GM19351 (cell line): ENCODE results near the gene TOB2.
"Not testable (repeated sequence)": the region's sequence is repeated elsewhere in the genome, so short reads cannot be mapped to it uniquely, and the experiment has no call there.

Experiments
- ATAC-seq: cut with Tn5 transposase; IDR thresholded peaks from one replicate; pipeline ENCODE4 v1.9.1; 2021; ENCODE audit warnings: mild to moderate bottlenecking, moderate library complexity; ENCODE audit not compliant: unreplicated experiment

TOB2 gene

DNA sequence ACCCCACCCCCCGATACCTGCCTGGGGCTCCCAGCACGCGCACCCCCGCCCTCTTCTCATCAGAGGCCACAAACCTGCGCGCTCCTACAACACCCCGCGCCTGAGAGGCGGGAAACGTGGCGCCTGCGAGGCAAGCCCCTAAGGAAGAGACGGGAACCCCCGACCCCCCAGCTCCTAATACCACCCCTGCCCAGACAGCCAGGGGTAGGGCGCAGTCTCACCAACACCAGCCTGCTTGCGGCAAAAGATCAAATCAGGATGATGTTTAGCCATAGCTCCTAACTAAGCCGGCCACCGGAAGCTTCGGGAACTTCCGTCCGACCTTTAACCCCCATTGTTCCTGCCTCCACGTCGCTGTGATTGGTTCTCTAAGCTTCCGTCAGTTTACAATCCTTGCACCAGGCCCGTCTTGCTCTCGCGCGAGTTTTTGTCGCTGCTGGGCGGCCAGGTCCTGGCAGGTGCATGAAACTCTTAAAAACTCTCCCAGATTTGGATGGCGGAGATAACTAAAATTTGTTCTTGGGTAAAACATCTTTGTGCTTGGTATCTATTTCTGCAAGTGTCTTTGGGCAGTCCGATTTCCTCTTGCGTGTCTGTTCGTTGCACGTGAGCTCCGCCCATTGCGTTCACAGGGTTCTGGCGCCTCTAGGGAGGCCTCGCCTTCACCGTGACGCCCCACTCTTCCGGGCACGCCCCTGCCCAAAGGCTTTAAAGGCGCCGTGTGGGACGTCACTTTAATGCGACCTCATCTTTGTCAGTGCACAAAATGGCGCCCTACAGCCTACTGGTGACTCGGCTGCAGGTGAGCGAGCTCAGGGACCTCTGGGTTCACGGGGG, 22.0 kb upstream of the TOB2 start, which contains the start of the genes ACO2 and PHF5A:
Gene ACO2, plus strand, starts transcription at position 737 of the 837 bp plus-strand sequence. Its CDS starts 30 bp downstream, at position 767.
Gene PHF5A, minus strand, starts transcription at position 312 of the 837 bp plus-strand sequence. Its CDS starts 39 bp downstream, at position 273.
- peak; percentile 90 for ATAC-seq

DNA sequence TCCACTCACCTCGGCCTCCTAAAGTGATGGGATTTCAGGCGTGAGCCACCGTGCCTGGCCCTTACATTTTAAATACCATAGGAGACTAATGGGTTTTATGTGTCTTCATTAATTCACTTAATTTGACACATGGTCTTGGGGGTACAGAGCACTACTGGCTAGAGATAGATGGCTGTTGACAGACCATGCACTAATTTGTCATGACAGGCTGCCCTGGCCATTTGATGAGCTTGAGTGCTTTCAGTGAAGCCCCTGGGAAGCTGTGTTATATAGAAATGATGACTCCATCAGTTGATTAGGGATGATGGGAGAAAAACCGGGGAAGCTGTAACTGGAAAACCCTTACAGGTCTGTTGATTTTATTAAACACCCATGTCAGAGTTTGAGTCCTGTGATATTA, 15.3 kb upstream of the TOB2 start:
- ATAC-seq = no peak

DNA sequence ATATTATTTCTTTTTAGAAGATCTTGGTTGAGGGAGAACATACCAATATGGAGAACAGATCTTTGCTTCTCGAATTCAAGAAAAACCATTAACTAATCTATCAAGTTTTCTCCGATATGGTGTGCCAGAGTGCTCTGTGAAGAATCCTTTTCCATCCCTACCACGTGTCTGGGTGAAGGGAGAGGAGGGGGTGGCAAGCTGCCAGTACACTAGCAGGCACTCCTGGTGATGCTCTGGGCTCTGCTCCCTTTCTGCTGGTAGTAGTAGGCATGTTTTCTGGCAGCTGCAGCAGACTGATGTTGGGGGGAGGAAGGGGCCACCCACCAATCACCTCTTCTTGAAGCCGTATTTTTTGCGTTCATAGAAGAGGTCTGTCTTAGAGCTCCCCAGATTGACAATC, 13.5 kb upstream of the TOB2 start:
- ATAC-seq = not testable (repeated sequence)

DNA sequence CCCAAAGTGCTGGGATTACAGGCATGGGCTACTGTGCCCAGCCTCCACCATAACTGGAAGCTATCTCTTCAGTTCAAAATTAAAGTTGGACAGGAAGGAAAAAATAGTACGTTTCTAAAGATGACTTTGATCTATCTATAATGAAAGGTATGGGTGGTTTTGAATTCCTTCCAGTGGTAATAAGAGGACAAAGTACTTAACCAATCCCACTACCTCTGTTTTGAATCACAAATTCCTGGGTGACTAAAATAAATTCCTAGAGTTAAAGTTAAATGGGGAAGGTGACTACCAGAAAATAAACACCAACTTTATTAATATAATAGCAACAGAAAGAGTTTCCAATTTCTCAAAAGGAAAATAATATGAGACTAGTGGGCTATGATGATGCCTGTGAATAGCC, 12.8 kb upstream of the TOB2 start:
- no peak for ATAC-seq

DNA sequence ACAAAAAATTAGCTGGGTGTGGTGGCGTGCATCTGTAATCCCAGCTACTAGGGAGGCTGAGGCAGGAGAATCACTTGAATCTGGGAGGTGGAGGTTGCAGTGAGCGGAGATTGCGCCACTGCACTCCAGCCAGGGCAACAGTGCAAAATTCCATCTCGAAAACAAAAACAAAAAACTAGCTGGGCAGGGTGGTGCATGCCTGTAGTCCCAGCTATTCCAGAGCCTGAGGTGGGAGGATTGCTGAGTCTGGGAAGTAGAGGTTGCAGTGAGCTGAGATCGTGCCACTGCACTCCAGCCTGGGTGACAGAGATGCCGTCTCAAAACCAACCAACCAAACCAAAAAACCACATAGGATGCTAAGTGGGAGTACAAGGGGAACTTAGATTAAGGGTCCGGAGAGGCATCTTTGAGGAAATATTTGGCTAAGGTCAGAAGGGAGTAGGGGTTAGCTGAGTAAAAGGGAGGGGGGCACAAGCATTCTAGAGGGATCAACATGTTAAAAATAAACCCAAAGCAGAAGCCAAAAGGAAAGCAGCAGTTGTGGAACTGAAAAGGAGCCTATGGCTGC, 11.6 kb upstream of the TOB2 start:
- ATAC-seq = no peak

DNA sequence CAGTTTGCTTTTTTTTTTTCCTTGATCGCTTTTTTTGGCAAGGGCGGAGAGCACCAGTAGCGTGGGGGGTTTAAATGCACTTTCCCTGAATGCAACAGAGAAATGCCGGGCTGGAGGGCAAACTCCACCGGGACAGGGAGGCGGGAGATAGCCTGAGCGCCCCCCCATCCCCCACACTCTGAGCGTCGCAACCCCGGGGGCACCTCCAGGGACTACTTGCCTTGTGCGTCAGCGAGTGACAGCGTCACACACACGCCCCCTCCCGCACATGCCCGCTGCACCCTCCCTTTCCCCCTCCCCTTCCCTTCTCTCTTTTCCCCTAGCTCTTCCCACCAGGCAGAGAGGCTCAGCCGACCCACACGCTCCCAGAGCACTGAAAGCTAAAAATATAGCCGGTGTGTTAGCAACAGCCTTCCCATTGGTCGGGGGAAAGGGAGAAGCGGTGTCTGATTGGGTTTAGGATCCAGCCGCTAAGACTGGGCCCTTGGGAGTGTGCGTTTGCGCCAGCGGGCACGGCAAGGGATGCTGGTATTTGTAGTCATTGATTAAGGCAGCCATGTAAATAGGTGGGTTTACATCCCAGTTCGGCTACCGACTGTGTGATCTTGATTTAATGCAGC, 1.7 kb upstream of the TOB2 start:
- ATAC-seq = peak; percentile 49

DNA sequence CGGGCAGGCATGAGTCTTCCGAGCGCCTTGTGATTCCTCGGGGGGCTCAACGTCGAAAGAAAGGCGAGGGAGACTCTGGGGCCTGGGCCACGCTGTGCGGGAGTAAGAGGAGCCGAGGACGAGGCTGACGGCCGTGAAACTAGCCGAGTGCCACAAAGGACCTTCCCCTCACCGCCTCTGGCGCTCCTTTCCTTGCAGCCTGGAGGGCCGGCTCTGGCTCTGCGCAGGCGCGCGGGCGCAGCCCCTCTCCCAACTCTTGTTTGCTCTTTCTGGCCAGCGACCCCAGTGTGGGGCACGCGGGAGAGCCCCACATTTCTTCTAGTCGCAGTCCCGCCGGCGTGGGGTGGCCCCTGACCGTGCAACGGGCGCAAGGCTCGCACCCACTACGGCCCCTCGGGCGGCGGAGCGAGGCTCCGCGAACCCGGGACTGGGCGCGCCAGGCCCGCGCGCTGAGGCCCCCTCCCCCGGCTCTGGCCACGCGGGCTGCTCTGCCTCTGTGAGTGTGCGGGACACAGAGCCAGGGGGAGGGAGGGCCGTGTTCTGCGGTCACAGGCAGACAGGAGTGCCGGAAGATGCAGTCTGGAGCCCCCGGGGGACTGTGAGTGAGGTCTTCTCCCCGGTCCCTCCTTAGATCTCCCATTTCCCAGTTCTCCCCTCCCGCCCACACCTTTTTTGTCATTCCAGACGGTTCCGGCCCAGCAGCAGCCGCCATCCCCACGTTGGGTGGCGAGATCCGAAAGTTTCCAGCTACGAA, 1.0 kb upstream of the TOB2 start:
- ATAC-seq = no peak

DNA sequence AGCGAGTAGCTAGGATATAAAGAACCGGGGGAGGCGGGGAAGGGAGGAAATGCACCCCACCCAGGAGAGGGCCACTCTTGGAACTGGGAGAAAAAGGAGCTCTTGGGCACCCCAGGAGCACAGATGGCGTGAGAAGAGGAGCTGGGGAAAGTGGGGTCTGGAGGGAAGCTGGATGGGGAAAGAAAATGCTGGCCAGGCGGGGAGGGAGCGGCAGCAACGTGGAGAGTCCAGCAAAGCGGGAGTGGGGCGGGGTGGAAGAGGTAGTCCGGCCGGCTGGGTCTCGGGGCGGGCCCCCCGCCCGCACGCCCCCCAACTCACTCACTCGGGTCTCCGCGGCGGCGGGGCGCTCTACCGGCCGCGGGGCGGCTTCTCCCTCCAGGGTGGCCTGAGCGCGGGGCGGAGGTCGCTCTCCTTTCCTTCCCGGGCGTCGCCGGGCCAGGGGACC, 522 bp downstream of the TOB2 start:
- ATAC-seq = no peak

DNA sequence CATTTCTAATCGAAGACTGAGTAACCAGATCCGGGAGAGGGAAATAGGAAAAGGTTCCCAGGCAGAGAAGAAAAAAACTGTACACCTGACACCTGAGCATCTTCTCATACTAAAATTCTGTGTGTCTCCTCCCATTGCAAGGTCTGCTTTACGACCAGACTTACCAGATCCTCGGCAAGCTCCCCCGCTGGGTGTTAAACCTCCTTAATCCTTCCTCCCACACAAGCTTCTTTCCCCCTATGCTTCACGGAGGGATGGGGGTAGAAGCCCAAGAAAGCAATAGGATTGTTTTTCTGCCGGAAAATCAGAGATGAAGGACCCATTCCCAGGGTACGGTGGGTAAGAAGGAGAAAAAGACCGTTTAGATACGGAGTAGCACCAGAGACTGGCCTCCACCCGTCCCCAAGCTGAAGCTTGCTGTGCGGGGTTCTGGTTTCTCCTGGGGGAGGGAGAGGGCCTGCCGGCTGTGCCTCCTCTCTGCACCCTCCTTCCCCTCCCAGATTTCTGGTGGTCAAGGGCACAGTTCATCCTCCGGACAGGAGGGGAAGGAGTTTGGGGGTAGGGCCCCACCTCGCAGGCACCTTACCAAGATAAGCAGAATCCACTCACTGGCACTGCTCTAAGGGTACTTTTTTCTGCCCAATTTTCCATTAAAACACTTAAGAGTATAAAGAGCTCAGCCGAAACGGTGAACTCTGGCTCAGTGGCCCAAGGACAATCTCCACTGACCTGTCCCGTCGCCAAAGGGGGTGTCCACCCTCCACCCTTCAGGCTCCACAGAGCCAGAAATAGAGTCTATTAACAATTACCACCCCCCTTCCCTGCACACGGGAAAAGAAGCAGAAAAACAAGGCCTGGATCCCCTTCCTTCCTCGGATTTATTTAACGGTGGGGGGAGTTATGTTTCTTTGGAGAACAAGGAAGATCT, 1.2 kb downstream of the TOB2 start:
- ATAC-seq = no peak

DNA sequence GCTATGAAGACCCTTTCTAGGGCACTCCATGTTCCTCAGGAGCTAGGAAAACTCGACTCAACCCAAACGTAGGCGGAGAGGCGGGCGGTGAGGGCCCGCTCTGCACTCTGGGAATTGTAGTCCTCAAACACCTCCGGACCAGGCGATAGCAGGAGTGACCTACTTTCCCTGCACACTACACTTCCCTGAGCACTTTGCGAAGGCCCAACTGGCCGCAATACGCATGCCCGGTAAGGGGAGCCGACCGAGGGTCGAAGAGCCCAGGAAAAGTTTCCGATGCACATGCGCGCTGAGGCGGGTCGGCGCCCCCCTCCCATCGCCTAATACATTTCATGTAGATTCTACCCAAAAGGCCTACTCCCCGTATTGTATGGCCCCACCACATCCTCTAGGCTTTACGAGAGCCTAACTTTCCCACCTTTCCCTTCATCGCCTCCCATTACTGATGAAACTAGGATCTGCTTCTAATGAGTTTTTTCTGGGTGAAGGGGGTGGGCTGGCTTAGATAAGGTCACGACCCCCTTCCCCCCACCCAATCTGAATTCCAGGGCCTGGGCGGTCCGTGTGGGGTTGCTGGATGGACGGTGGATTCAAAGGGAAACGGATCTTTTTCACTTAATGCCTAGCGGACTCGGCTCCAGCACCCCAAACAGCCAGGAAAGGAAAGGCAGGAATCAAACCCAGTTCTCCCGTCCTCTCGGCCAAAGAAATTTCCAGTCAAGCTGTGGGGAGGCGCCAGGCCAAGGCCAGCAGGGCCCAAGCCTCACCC, 2.1 kb downstream of the TOB2 start:
- peak; percentile 56 for ATAC-seq

DNA sequence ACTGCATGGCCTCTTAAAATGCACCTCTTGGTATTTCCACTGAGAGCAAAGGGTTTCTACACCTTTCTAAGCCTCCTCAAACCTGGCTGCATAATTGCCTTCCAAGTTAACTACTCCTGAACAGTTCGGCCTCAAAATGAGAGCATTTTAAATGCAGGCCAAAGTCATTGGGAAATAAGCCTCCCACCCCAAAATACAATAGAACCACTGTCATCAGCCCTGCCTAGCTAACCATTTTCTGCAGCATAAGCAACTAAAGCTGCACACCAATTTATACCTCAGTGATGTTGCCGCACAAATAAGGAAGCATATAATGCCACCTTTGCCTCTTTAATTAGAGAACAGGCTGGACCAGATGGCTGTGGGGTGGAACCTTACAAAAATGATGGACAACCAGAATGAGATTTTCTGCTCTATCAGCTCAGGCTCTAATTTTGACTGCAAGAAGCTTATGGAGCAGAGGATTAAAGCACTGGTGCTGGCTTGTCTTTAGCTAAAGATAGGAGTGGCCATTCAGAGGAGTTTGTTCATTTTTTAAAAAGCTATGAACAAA, 4.3 kb downstream of the TOB2 start:
- ATAC-seq = no peak

DNA sequence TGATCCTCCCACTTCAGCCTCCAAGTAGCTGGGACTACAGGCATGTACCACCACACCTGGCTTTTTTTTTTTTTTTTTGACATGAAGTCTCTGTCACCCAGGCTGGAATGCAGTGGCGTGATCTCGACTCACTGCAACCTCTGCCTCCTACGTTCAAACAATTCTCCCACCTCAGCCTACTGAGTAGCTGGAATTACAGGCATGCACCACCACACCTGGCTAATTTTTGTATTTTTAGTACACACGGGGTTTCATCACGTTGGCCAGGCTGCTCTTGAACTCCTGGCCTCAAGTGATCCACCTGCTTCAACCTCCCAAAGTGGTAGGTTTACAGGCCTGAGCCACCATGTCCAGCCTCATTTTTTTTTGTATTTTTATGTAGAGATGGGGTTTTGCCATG, 6.1 kb downstream of the TOB2 start:
- not testable (repeated sequence) for ATAC-seq

DNA sequence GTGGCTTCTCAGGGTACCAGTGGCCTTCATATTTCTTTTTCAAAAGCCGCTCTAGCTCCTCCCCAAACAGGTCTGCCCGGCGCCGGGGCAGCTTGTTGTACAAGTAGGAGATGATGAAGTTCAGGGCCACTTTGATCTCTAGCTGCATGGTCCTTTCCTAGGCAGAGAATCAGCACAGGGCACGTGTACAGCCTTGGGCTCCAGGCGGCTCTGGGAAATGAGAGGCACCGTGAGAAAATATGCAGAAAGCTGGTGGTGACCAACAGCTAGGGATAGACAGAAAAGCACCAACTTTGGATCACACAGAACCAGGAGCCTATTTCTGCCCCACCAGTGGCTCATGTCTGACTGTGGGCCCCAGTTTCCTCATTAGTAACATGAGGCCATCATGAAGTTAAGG, 9.4 kb downstream of the TOB2 start:
- no peak for ATAC-seq

DNA sequence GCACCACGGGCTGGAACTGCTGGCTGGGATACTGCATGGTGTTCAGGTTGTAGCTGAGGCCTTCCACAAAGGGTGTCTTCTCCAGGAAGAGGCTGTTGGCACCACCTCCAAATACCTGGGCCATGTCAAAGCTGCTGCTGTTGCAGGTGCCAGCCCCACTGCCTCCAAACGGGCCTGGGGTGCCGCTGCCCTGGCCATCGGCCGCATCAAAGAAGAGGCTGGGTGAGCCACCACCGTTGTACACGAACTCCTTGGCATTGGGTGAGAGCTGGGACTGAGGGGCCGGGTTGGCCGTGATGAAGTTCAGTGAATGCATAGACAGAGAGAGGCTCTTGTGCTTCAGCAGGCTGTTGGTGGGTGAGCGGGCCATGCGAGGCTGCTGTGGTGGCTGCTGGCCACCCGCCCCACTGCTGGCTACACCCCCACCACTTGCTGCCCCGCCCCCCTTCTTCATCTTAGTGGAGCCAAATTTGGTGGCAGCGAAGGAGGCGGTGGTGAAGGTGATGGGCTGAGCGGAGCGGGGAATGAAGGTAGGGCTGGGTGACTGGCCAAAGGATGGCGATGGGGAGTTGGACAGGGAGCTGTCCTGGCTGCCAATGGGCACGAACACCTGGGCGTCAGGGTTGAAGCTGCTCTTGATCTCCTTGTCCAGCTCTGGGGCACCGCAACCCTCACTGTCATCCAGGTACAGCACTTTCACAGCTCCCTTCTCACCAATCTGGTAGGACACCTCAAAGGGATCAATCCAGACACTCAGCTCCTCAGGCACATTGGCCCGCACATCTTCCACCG, 10.1 kb downstream of the TOB2 start:
- ATAC-seq = no peak

DNA sequence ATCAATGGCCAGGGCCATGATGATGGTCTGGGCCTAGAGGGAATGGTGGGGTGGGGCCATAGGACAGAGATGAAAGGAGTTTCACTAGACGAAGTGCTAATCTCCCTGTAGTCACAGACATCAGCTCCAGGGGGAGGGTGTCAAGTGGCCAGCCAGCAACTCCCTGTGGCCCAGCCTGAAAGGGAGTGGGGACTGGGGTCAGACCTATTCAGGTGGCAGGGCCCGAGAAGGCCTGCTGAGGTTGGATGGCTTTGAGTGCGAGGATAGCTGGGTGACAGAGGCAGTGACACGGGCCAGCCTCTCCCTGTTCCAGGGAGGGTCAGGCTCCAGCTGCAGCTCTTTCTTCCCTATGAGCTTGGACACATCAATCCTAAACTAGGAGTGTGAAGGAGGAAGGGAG, 11.0 kb downstream of the TOB2 start:
- no peak for ATAC-seq

DNA sequence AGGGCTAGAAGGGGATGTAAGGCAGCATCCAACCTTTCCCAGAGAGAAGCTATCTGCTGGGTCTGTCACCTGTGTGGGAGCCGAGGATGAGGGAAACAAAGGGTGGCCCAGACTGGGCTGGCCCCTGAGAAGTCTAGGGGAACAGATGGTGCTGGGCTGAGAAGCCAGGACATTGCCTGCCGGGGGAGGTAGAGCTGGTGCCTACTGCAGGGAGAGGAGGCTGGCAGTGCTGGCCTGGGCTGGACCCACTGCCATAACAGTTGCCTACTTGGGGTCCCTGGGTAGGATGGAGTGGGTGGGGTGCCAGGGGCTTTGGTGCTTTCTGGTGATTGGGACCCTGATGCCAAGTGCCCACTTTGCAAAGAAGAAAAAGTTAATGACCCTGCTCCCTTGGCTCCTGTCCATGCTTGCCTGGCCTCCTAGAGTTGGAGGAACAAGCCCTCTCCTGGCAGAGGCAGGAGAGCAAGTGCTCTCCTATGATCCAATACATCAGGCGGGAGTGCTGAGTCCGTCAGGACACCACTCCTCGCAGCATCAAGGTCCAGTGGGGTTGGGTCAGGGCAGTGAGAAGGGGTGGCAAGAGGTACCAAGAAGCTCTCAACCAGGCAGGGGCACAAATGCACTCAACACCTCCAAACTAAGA, 12.1 kb downstream of the TOB2 start:
- not testable (repeated sequence) for ATAC-seq

DNA sequence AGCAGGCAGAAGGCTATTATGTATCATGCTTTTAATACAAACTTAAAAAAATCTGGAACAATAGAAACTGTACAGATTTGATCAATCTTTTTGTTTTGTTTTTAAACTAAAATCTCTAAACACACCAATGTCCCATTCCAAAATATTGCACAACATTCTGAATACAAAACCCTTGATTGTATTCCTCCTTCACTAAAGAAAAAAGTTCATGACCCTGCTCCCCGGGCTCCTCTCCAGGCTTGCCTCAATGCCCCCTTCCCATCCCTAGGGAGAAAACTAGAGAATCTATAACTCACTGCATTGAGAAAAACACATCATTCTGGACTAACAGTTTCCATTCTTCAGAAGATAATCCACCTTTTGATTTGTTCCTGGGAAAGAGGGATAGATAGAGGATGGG, 13.1 kb downstream of the TOB2 start:
- ATAC-seq = not testable (repeated sequence)

DNA sequence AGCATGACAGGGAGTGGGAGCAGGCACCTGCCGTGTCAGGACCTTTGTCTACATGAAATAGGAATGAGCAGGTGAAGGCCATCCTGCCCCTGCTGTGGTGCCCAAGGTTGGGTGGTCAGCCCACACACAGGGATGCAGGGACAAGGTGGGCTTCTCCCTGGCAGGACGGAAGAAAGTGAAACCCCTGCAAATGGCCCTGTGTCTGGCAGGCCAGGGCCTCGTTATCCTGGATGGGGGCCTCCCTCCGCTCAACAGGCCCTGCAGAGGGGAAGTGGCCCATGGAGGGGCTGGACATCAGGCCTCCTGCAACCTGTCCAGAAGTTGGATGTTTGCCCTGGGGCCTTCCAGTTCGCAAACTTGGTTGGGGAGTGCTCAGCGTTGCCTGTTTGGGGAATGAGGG, 14.9 kb downstream of the TOB2 start:
- no peak for ATAC-seq
